NCI-H2107 treated with DMSO at 0.1 percent for 48 hours (cell line): ENCODE results near the gene NFIA.

Experiments
- DNase-seq: peaks from one replicate; lab custom pipeline; 2025; ENCODE audit not compliant: unreplicated experiment; lab: John Stamatoyannopoulos, UW

The NFIA gene

DNA sequence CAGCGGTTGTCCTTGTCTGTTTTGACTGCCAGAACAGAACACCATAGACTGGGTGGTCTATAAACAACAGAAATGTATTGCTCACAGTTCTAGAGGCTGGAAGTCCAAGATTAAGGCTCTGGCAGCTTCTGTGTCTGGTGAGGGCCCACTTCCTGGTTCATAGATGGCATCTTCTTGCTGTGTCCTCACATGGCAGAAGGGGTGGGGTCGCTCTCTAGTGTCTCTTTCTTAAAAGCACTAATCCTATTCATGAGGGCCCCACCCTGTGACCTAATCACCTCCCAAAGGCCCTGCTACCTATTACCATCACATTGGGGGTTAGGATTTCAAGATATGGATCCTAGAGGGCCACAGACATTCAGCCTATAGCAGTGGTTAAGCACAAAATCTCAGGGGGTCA, 304.4 kb downstream of the NFIA start:
- no peak for DNase-seq

GRCh38 chr1:61387829-61388228, 305.5 kb downstream of the NFIA start:
- no peak for DNase-seq

- no peak for DNase-seq
Observed at GRCh38 chr1:61388566-61388965, 306.2 kb downstream of the NFIA start.

DNA sequence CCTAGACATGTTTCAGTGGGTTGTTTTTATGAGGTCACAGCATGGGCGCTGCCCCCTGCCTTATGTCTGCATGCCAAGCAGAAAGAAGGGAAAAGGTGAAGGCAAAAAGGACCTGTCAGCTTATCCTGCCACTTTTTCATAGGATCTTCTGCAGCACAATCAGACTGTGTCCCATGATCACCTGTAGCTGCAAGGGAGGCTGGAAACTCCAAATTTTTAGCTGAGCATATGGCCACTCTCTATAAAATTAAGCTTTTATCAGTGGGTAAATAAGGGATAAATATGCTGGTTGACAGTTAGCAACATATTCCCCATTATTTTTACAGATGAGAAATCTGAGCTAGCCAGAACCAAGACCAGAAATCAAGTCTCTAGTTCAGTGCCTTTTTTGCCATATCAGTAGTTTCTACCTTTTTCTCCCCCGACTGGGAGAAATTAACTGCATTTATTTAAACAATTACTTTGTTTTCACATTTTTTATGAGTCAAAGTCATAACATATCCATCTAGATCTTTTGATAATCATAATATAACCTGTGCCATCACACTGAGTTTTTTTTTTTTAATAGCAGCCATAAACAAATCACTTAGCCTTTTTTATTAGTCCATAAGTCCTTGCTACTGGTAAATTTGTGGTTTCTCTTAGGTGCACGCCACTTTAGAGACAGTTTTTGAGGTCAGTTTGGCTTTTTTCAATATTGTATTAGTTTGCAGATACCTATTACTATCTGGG, 307.0 kb downstream of the NFIA start:
- DNase-seq, result no peak

- no peak for DNase-seq
Observed at GRCh38 chr1:61389926-61390845, 307.8 kb downstream of the NFIA start.

GRCh38 chr1:61391730-61392129, 309.4 kb downstream of the NFIA start:
- no peak for DNase-seq

GRCh38 chr1:61392409-61393242, 310.3 kb downstream of the NFIA start:
- DNase-seq, result no peak

GRCh38 chr1:61393575-61393974, 311.2 kb downstream of the NFIA start:
- DNase-seq, result no peak

- no peak for DNase-seq
Observed at GRCh38 chr1:61395146-61395800, 312.9 kb downstream of the NFIA start.

DNA sequence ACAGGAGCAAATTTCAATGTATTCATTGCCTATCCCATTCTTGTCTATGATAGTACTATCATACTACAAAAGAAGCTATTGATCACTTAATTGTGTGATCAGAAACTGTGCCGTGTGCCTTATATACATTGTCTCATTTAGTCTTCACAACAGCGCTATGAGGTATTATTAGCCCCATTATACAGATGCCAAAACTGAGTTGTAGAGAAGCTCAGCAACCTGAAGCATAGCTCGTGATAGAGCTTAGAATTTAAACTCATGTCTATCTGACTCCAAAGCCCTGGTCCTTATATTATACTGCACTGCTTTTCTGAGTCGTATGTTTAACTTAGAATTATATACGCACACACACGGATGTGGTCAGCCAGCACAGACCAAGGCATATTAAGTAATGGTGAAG, 315.1 kb downstream of the NFIA start:
- DNase-seq, result no peak

DNA sequence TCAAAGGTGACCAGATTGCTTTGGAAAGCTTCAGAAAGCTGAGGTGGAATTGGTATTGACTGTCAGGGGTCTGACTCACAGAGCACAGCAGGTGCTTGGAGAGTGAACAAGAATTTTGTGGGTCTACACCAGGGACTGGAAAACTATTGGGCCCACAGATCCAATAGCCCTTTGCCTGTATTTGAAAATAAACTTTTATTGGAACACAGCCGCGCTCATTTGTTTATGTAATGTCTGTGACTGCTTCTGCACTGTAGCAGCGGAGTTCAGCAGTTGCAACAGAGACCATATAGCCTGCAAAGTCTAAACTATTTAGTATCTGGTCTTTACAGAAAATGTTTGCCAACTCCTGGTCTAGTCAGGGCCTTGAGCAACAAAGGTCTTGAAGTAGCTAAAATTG, 315.6 kb downstream of the NFIA start:
- no peak for DNase-seq

DNA sequence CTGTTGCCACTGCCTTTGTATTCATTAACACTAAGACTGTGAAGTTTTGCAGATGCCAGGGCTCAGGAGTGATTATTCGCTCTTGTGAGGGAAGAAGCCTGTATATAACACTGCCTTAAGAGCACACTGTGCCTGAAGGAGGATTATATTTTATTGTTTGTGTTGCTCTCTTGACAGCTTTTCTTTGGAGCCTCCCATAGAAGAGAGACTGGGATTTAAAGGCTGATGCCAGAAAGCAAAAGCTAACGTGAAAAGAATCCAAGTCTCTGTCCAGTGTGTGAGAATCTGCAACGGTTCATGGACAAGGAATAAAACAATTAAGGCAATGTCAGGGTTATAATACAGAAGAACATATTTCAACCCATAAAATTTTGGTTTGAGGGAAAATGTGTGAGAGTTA, 316.8 kb downstream of the NFIA start:
- DNase-seq, result no peak

- no peak for DNase-seq
Observed at GRCh38 chr1:61400131-61400770, 317.9 kb downstream of the NFIA start.

GRCh38 chr1:61400997-61401396, 318.6 kb downstream of the NFIA start:
- no peak for DNase-seq

- DNase-seq, result no peak
Observed at GRCh38 chr1:61403679-61404596, 321.6 kb downstream of the NFIA start.

DNA sequence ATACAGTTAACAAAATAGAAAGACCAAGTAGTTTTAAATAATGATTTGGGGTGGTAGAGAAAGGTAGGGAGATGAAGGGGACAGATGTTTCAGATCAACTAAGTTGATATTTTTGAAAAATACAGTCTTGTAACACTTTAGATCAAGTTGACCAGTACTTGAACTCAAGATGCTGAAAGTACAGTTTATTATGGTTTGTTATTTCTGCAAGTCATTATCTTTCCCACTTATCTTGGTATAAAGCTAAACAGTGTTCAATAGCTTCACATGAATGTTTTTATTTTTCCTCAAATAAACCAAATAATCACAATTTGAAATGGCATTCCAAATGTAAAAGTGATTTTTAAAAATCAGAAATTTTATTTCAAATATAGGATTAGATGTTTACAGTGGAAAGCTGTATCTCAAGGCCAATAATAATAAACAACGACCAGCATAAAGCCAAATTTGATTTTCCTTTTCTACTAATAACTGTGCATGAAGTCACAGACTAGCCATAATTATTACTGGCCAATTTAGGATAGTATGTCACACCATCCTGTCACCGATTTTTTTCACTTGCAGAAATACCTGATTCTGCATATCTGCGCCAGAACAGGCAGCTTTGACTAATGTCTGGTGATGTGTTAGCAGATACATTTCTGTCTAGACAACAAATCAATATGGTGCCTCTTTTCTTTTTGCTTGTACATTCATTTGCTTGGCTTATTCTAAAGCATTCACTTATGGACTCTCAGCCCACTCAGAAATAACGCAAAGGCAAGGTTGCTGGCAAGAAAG, 322.4 kb downstream of the NFIA start:
- DNase-seq, result no peak

GRCh38 chr1:61406467-61406866, 324.1 kb downstream of the NFIA start:
- no peak for DNase-seq

GRCh38 chr1:61412601-61413000, 330.2 kb downstream of the NFIA start:
- no peak for DNase-seq

DNA sequence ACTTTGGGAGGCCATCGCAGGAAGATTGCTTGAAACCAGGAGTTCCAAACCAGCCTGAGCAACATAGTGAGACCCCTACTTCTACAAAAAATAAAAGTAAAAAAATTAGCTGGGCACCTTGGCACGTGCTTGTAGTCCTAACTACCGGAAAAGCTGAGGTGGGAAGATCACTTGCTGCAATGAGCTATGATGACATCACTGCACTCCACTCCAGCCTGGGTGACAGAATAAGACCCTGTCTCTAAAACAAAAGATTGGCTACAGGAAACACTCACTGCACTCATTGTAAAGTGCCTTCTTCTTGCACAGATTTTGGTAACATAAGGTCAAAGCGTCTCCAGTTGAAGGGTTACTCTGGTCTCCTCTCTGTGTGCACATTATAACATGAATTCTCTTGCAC, 336.8 kb downstream of the NFIA start:
- no peak for DNase-seq
